HepG2 (cell line): ENCODE measurements around the gene SOX12. TPM values are rescaled to one million over a fixed set of nuclear protein-coding genes. Genes with fewer than 3 reads are reported as not detected.
"Not testable (repeated sequence)": the region's sequence is repeated elsewhere in the genome, so short reads cannot be mapped to it uniquely, and the experiment has no call there.

Experiments used
- ATAC-seq: fragments of 200-7000 bp; cut with Tn5 transposase; 3 replicates; pipeline ENCODE4 v1.9.1; 2020; ENCODE audit warnings: mild to moderate bottlenecking, moderate library complexity
- BruUV-seq: library from RNA; stranded (reverse); fragments of 400-500 nt; replicated peaks from 2 replicates; lab custom pipeline; 2021; lab: Mats Ljungman, UMichigan
- CTCF ChIA-PET: fragments of 300-600 bp; formaldehyde crosslinking; extraction: SDS; loops from one replicate; lab custom pipeline; 2021; ENCODE audit warnings: low total read pairs, inconsistent platforms, low intra/inter-chr PET ratio; lab: Yijun Ruan, JAX
- POLR2A ChIA-PET: fragments of 350-600 bp; sonication (Branson Sonifier 250); formaldehyde crosslinking; loops from one replicate; lab custom pipeline; 2020; ENCODE audit warnings: antibody characterized with exemption, inconsistent platforms; lab: Yijun Ruan, JAX
- DNase-seq: peaks from one replicate; pipeline ENCODE4 v3.0.0-alpha.2; 2015; ENCODE audit warnings: low spot score
- FAIRE-seq: peaks from 3 replicates; lab custom pipeline; 2011; peaks lifted over from hg19 to GRCh38; lab: Jason Lieb, UNC
- H2AFZ ChIP-seq: one replicate; pipeline ENCODE4 v1.6.1; 2011; ENCODE audit warnings: low read length, inconsistent platforms
- H3K27ac ChIP-seq: fragments of 300-600 bp; 3 replicates; pipeline ENCODE4 v1.8.0; 2011; ENCODE audit warnings: mixed run types, mild to moderate bottlenecking, mixed read lengths, low read length, inconsistent platforms; ENCODE audit not compliant: insufficient read depth; ENCODE audit errors: extremely low read length
- H3K27me3 ChIP-seq, 2 experiments: fragments of 200-600 bp in 1 of 2; 2 replicates in 1 of 2; 3 replicates in 1 of 2; pipeline versions ENCODE4 v1.6.0 to v1.8.0; 2011; ENCODE audit warnings: low read length in 2 of 2, mild to moderate bottlenecking in 2 of 2, moderate library complexity in 2 of 2, inconsistent platforms in 1 of 2; ENCODE audit not compliant: insufficient read depth in 2 of 2, control insufficient read depth in 1 of 2
- H3K36me3 ChIP-seq, 2 experiments: fragments of 200-600 bp in 1 of 2; replicated peaks in 1 of 2; 2 replicates in 1 of 2; 3 replicates in 1 of 2; pipeline versions ENCODE4 v1.5.1 to v1.8.0; 2011; ENCODE audit warnings: low read length in 2 of 2, inconsistent platforms in 1 of 2; ENCODE audit not compliant: insufficient read depth in 2 of 2, control insufficient read depth in 1 of 2
- H3K4me1 ChIP-seq: 2 replicates; pipeline ENCODE4 v1.5.1; 2012; ENCODE audit warnings: low read length, inconsistent platforms; ENCODE audit not compliant: insufficient read depth
- H3K4me2 ChIP-seq: 2 replicates; pipeline ENCODE4 v1.6.0; 2011; ENCODE audit warnings: low read depth, low read length, inconsistent platforms
- H3K4me3 ChIP-seq, 3 experiments: fragments of 200-600 bp in 1 of 3; sonication (generic), shearing (Covaris generic) in 1 of 3; replicated peaks in 1 of 3; 2 replicates each; pipeline ENCODE4 v1.5.1; 2011 to 2016; ENCODE audit warnings: low read length in 3 of 3, inconsistent platforms in 2 of 3, low read depth in 2 of 3, mild to moderate bottlenecking in 2 of 3, control low read depth in 1 of 3, mixed read lengths in 1 of 3; ENCODE audit not compliant: insufficient read depth in 1 of 3
- H3K79me2 ChIP-seq: one replicate; pipeline ENCODE4 v1.6.1; 2011; ENCODE audit warnings: low read length, inconsistent platforms; ENCODE audit not compliant: insufficient read depth
- H3K9ac ChIP-seq: 2 replicates; pipeline ENCODE4 v1.6.0; 2011; ENCODE audit warnings: mild to moderate bottlenecking, low read depth, low read length, inconsistent platforms; ENCODE audit not compliant: insufficient read depth
- H3K9me3 ChIP-seq: 2 replicates; pipeline ENCODE4 v1.5.1; 2012; ENCODE audit warnings: mild to moderate bottlenecking, low read length
- H4K20me1 ChIP-seq: 2 replicates; pipeline ENCODE4 v1.6.0; 2011; ENCODE audit warnings: inconsistent platforms, mild to moderate bottlenecking, low read length, moderate library complexity; ENCODE audit not compliant: insufficient read depth
- MBNL3 ChIP-seq: fragments of 250-450 bp; sonication (Bioruptor Pico); conservative IDR thresholded peaks from 2 replicates; pipeline ENCODE4 v1.8.0; 2022; ENCODE audit warnings: mild to moderate bottlenecking, inconsistent platforms
- NFE2L2 ChIP-seq: fragments of 150-350 bp; IDR thresholded peaks from 2 replicates; pipeline ENCODE4 v1.6.1; 2014; ENCODE audit warnings: low read length
- ZNF142 ChIP-seq: sonication (generic); formaldehyde crosslinking; IDR thresholded peaks from 2 replicates; pipeline ENCODE4 v1.4.0; 2020; ENCODE audit warnings: missing genetic modification reagents
- ZNF34 ChIP-seq: sonication (generic); formaldehyde crosslinking; IDR thresholded peaks from 2 replicates; pipeline ENCODE4 v1.4.0; 2020; ENCODE audit warnings: mild to moderate bottlenecking, missing genetic modification reagents, borderline replicate concordance
- ZNF512 ChIP-seq: sonication (generic); formaldehyde crosslinking; IDR thresholded peaks from 2 replicates; pipeline ENCODE4 v1.4.0; 2020; ENCODE audit warnings: mild to moderate bottlenecking, missing genetic modification reagents
- WGBS: methylation state at CpG from one replicate; pipeline ENCODE4 v1.1.6; 2017; ENCODE audit warnings: low lambda C conversion rate; 5-methylcytosine and 5-hydroxymethylcytosine counted together
- in situ Hi-C: cut with HindIII; loops from 2 replicates; pipeline ENCODE4 v1.10.0; 2017; ENCODE audit warnings: low pct_unique_long_range_greater_than_20kb; ENCODE audit not compliant: extremely low pct_ligation_motif_present
- intact Hi-C: fragments of 100-400 bp; cut with micrococcal nuclease; formaldehyde crosslinking; loops from one replicate; pipeline ENCODE4 v1.10.0; 2022; ENCODE audit not compliant: unreplicated experiment
- polyA plus RNA-seq, 8 experiments: library from polyadenylated mRNA; depleted of rRNA in 3 of 8; stranded (reverse) in 7 of 8; unstranded in 1 of 8; fragments of >200 nt; fragmentation: Illumina TruSeq in 4 of 8; extraction: Trizol in 4 of 8; gene quantifications; 2 replicates each; pipeline versions ENCODE4 v1.2.1 to v1.2.3, GENCODE V29; 2011 to 2016; ENCODE audit warnings: low read depth in 4 of 8, missing spikeins in 1 of 8, mixed read lengths in 1 of 8; ENCODE audit not compliant: insufficient read depth in 1 of 8
- total RNA-seq, 5 experiments: library from RNA; depleted of rRNA; stranded (reverse); fragments of >200 nt; fragmentation: Illumina TruSeq; extraction: Trizol; gene quantifications; 2 replicates each; pipeline ENCODE4 v1.2.3, GENCODE V29; 2016; ENCODE audit warnings: low read depth in 1 of 5
- TF ChIP-seq, protein P1 (sequence below): sonication (generic); formaldehyde crosslinking; IDR thresholded peaks from 2 replicates; pipeline ENCODE4 v1.5.0; 2020; ENCODE audit warnings: mild to moderate bottlenecking, missing genetic modification reagents

Gene SOX12
- total and polyA plus RNA-seq, 2 of the 13 experiments (the other 11 are each of a cell fraction or from before 2014, with no cell fraction given) = 10.0 to 18.7 TPM

DNA sequence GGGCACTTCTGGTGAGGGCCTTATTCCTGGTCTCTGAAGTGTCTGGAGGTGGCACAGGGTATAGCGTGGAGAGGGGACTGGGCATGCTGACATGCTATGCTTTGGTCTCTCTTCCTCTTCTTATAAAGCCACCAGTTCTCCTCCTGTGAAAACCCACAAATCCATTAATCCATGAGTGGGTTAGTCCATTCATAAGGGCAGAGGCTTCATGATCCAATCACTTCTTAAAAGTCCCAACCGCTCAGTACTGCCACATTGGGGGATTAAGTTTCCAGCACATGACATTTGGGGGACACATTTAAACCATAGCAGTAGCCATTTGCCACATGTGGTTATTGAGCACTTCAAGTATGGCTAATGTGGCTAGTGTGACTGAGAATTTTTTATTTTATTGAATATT is 51.4 kb downstream of the SOX12 start (continued):
- TF ChIP-seq ZNF142 (0 out of 2 replicates have a peak, but pooled peaks have one; percentile 6), MBNL3 (CRISPR knock-in tag) (no peak), ZNF512 (CRISPR knock-in tag) (no peak), NFE2L2 (no peak)

DNA sequence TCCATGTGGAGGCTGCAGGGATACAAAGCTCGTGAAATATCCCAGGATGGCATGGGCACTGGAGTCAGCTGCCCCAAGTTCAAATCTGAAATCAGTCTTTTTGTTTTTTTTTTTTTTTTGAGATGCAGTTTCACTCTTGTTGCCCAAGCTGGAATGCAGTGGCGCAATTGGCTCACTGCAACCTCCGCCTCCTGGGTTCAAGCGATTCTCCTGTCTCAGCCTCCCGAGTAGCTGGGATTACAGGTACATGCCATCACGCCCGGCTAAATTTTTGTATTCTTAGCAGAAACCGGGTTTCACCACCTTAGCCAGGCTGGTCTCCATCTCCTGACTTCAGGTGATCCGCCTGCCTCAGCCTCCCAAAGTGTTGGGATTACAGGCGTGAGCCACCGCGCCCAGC is 52.2 kb downstream of the SOX12 start:
- H2AFZ ChIP-seq, H3K9me3 ChIP-seq, DNase-seq, intact Hi-C loops, H3K4me2 ChIP-seq, H3K9ac ChIP-seq, CTCF ChIA-PET, H3K27ac ChIP-seq, H3K36me3 ChIP-seq, ATAC-seq, in situ Hi-C loops, H4K20me1 ChIP-seq, H3K27me3 ChIP-seq, BruUV-seq, H3K4me3 ChIP-seq, FAIRE-seq: not testable (repeated sequence)
- peaks cover 57% of the 10 kb centered on the region for H3K4me1 ChIP-seq
- WGBS = 92% methylated on average over 12 of the region's 12 CpGs
- TF ChIP-seq, protein P1, sequence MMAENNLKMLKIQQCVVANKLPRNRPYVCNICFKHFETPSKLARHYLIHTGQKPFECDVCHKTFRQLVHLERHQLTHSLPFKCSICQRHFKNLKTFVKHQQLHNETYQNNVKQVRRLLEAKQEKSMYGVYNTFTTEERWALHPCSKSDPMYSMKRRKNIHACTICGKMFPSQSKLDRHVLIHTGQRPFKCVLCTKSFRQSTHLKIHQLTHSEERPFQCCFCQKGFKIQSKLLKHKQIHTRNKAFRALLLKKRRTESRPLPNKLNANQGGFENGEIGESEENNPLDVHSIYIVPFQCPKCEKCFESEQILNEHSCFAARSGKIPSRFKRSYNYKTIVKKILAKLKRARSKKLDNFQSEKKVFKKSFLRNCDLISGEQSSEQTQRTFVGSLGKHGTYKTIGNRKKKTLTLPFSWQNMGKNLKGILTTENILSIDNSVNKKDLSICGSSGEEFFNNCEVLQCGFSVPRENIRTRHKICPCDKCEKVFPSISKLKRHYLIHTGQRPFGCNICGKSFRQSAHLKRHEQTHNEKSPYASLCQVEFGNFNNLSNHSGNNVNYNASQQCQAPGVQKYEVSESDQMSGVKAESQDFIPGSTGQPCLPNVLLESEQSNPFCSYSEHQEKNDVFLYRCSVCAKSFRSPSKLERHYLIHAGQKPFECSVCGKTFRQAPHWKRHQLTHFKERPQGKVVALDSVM (CRISPR knock-in tag) = peak; percentile 73
- TF ChIP-seq ZNF34 = 0 out of 2 replicates have a peak, but pooled peaks have one; percentile 30
- peaks cover 22% of the 10 kb centered on the region for H3K79me2 ChIP-seq
- POLR2A ChIA-PET = interaction anchor here (1.8 to 29.0 kb wide), 3 partner anchors 15 to 52 kb away, joined by 3 to 1587 read pairs (median 909); partner anchors contain the start of genes RBCK1 and SOX12
